ENCODE measurements around the gene ENDOV. TPM values are rescaled to one million over a fixed set of nuclear protein-coding genes. Genes with fewer than 3 reads are reported as not detected.

Gene ENDOV
- total RNA-seq, 1 experiment from 2014 or later: 45.6 TPM

DNA sequence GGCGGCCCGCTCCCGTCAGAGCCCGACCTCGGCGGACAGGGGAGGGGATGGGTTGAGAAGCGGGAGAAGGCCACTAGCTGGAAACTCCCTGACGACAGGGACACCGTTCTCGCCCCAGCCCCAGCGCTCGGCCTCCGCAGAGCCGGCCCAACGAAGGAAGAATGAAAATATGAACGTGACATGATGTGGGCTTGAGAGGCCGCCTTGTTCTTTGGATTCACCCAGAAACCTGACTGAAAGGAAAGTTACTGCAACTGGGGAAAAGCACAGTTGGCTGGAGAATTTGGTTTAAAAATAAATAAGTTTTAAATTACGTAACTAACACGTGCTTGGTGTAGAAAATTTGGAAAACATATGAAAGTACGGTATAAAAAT, 40.4 kb downstream of the ENDOV start:
- DNase-seq (ENCODE audit: low read depth, low spot score) (peak; percentile 34), ATAC-seq (peak; percentile 53)
- POLR2A ChIA-PET: interaction anchor here (0.6 to 1.7 kb wide), 11 partner anchors 10 to 1371 kb away, joined by 3 to 11 read pairs (median 4); partner anchors contain the start of gene CEP131
- RAD21 ChIA-PET (ENCODE audit: low non-redundant PET in 1 of 2, low total read pairs in 2 of 2, uncharacterized antibody in 2 of 2, unreplicated experiment in 2 of 2): interaction anchor here in 1 of 2 experiments (0.9 kb wide), 1 partner anchor 529 kb away, joined by 6 read pairs; no protein-coding TSS in a partner anchor
- Histone ChIP-seq H3K27ac (ENCODE audit: low read depth, low read length) (peak overlapping the region; percentile 91), H3K27me3 (ENCODE audit: insufficient read depth, low read length) (no peaks in the 10 kb centered on the region), H3K4me1 (ENCODE audit: control insufficient read depth in 1 of 2, insufficient read depth in 2 of 2, low read length in 2 of 2) (peaks cover 11 to 40% of the 10 kb centered on the region in 2 experiments; a peak in 3 of 4 replicates), H3K9ac (ENCODE audit: low read length) (peak overlapping the region; percentile 99), H3K36me3 (ENCODE audit: control insufficient read depth in 1 of 2, insufficient read depth in 2 of 2, low read length in 2 of 2) (no peaks in the 10 kb centered on the region), H3K79me2 (ENCODE audit: insufficient read depth, low read length) (no peaks in the 10 kb centered on the region), H4K20me1 (ENCODE audit: insufficient read depth) (no peaks in the 10 kb centered on the region), H3K9me2 (ENCODE audit: insufficient read depth) (no peaks in the 10 kb centered on the region), H3K4me3 (replicated peaks in 1 of 2; ENCODE audit: low read depth in 1 of 2, low read length in 2 of 2) (peak overlapping the region; percentile 78 to 82), H2AFZ (ENCODE audit: low read depth, low read length, poor library complexity, severe bottlenecking) (no peak overlapping the region), H3K9me3 (ENCODE audit: control insufficient read depth in 1 of 2, insufficient read depth in 1 of 2, low read depth in 1 of 2, low read length in 2 of 2) (no peaks in the 10 kb centered on the region), H3K4me2 (ENCODE audit: low read length) (peak overlapping the region; percentile 84)
- CTCF ChIA-PET: interaction anchor here (1.1 to 1.2 kb wide), 2 partner anchors 194 to 444 kb away, joined by 3 to 13 read pairs; no protein-coding TSS in a partner anchor
- TF ChIP-seq CBX3 (IDR thresholded peaks at IDR 0.05; ENCODE audit: low read depth): no peak
- TF ChIP-seq, protein P1, sequence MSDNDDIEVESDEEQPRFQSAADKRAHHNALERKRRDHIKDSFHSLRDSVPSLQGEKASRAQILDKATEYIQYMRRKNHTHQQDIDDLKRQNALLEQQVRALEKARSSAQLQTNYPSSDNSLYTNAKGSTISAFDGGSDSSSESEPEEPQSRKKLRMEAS (IDR thresholded peaks at IDR 0.05): no peak; the same call in 1 of the 2 replicates
- no peak for TF ChIP-seq ZFX (IDR thresholded peaks at IDR 0.05)
- TF ChIP-seq POLR2AphosphoS5 (IDR thresholded peaks at IDR 0.05; ENCODE audit: low read depth, low read length): no peak
- TF ChIP-seq, protein P2, sequence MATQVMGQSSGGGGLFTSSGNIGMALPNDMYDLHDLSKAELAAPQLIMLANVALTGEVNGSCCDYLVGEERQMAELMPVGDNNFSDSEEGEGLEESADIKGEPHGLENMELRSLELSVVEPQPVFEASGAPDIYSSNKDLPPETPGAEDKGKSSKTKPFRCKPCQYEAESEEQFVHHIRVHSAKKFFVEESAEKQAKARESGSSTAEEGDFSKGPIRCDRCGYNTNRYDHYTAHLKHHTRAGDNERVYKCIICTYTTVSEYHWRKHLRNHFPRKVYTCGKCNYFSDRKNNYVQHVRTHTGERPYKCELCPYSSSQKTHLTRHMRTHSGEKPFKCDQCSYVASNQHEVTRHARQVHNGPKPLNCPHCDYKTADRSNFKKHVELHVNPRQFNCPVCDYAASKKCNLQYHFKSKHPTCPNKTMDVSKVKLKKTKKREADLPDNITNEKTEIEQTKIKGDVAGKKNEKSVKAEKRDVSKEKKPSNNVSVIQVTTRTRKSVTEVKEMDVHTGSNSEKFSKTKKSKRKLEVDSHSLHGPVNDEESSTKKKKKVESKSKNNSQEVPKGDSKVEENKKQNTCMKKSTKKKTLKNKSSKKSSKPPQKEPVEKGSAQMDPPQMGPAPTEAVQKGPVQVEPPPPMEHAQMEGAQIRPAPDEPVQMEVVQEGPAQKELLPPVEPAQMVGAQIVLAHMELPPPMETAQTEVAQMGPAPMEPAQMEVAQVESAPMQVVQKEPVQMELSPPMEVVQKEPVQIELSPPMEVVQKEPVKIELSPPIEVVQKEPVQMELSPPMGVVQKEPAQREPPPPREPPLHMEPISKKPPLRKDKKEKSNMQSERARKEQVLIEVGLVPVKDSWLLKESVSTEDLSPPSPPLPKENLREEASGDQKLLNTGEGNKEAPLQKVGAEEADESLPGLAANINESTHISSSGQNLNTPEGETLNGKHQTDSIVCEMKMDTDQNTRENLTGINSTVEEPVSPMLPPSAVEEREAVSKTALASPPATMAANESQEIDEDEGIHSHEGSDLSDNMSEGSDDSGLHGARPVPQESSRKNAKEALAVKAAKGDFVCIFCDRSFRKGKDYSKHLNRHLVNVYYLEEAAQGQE (IDR thresholded peaks at IDR 0.05; ENCODE audit: low read depth): no peak
- no peak for TF ChIP-seq SP1 (IDR thresholded peaks at IDR 0.05; ENCODE audit: low read depth)
- TSS peak; percentile 93 for BruUV-seq (replicated peaks)
- intact Hi-C loops (cut with micrococcal nuclease): loop anchor here (10.0 kb wide), 2 partner anchors 119 to 439 kb away; no protein-coding TSS in a partner anchor

Data from HCT116 (cell line).